Heart right ventricle (tissue), 16 donors: ENCODE measurements around the gene HPS1. TPM values are rescaled to one million over a fixed set of nuclear protein-coding genes. Genes with fewer than 3 reads are reported as not detected.

Experiments
- ATAC-seq, 8 donors: fragments of 200-7000 bp; cut with Tn5 transposase; one replicate each; pipeline ENCODE4 v1.9.1; 2020; ENCODE audit warnings: mild to moderate bottlenecking in 8 of 8, moderate library complexity in 8 of 8, moderate number of reproducible peaks in 1 of 8
- DNase-seq, 2 donors: peaks; one replicate each; pipeline ENCODE4 v3.0.0-alpha.2; 2020
- H3K27ac ChIP-seq, 10 donors: fragments of 200-600 bp; sonication (generic) in 2 of 10; one replicate each; pipeline versions ENCODE4 v1.5.0 to v1.8.0; 2020 to 2022; ENCODE audit warnings: mild to moderate bottlenecking in 3 of 10
- H3K27me3 ChIP-seq, 7 donors: fragments of 200-600 bp; one replicate each; pipeline ENCODE4 v1.8.0; 2021 to 2022; ENCODE audit warnings: mild to moderate bottlenecking in 2 of 7
- H3K36me3 ChIP-seq, 9 donors: fragments of 200-600 bp; sonication (generic) in 1 of 9; one replicate each; pipeline versions ENCODE4 v1.5.0 to v1.8.0; 2020 to 2022; ENCODE audit warnings: mild to moderate bottlenecking in 2 of 9
- H3K4me1 ChIP-seq, 9 donors: fragments of 200-600 bp; sonication (generic) in 1 of 9; one replicate each; pipeline versions ENCODE4 v1.5.0 to v1.8.0; 2020 to 2022; ENCODE audit warnings: mild to moderate bottlenecking in 4 of 9
- H3K4me3 ChIP-seq, 10 donors: fragments of 200-600 bp; sonication (generic) in 2 of 10; one replicate each; pipeline versions ENCODE4 v1.5.0 to v1.8.0; 2020 to 2022; ENCODE audit warnings: mild to moderate bottlenecking in 7 of 10, moderate library complexity in 2 of 10
- H3K9me3 ChIP-seq, 11 donors: fragments of 200-600 bp in 10 of 11; sonication (generic) in 2 of 11; one replicate each; pipeline versions ENCODE4 v1.5.0 to v1.8.0; 2013 to 2022; ENCODE audit warnings: mild to moderate bottlenecking in 2 of 11, control low read depth in 1 of 11, moderate library complexity in 1 of 11
- CTCF ChIP-seq, 9 donors: fragments of 200-600 bp; sonication (generic) in 2 of 9; IDR thresholded peaks; one replicate each; pipeline versions ENCODE4 v1.5.0 to v1.8.0; 2021 to 2022; ENCODE audit warnings: antibody characterized with exemption in 9 of 9, mild to moderate bottlenecking in 5 of 9, moderate library complexity in 1 of 9
- WGBS, 2 donors: extraction: QIAGEN DNeasy Blood & Tissue Kit; methylation state at CpG; one replicate each; pipeline ENCODE4 v1.1.7; 2013; ENCODE audit warnings: inconsistent platforms in 1 of 2; 5-methylcytosine and 5-hydroxymethylcytosine counted together
- intact Hi-C, 10 donors: fragments of 100-400 bp; cut with DNase I; formaldehyde crosslinking; loops; one replicate each; pipeline versions ENCODE4 v1.11.1 to v1.14.2; 2022
- polyA plus RNA-seq, 2 donors: library from polyadenylated mRNA; stranded (reverse); fragments of 200-250 nt; gene quantifications; one replicate each; pipeline ENCODE4 v1.2.3, GENCODE V29; 2013
- total RNA-seq, 10 donors: library from RNA; stranded (reverse); fragmentation: NEBNext Ultra II Directional in 3 of 10; extraction: Animal tissue kit (Norgen Biotek cat#: 25700) in 3 of 10; gene quantifications; one replicate each; pipeline versions ENCODE4 v1.2.1 to v1.2.4, GENCODE V29; 2021 to 2023
- donor health status: Arrhythmogenic right ventricular cardiomyopathy.
- donor health status: ischemic (EF 13 %, LVEDD 7.1; RV severe dilation, severe dysfunction).
- donor health status: healthy with polysubstance abuse.
- donor health status: DM: no; HTN: yes; CAD: no.
- donor health status: DM: no; HTN: no; CAD: no.
- donor health status: ischemic (EF 25% LVEDD 6.9; RV normal size, moderate dysfunction).
- donor health status: ischemic (EF 25% LVEDD 5.7; RV mildly dilated, moderate dysfunction).
- donor health status: healthy.
- donor health status: DM: yes; HTN: yes; CAD: no.
- donor health status: Ischemic cardiomyopathy.
- donor health status: ischemic (EF 35%, LVEDD 5.7; RV mildly dilated, moderate dysfunction).
- donor health status: nonischemic (EF 11% LVEDD 7.7; RV severe dilation, severe dysfunction).
- donor health status: DM: yes; HTN: yes; CAD: no.
- donor health status: PGD.
- donor health status: ischemic (EF 29% LVEDD 5.4; RV normal size, mild dysfunction).
- donor health status: nonischemic (EF 23%, LVEDD 6.1; RV moderate dilation, normal function).

HPS1 gene
- total and polyA plus RNA-seq, 12 donors, result 21.2 to 54.3 (median 33.4) TPM

DNA sequence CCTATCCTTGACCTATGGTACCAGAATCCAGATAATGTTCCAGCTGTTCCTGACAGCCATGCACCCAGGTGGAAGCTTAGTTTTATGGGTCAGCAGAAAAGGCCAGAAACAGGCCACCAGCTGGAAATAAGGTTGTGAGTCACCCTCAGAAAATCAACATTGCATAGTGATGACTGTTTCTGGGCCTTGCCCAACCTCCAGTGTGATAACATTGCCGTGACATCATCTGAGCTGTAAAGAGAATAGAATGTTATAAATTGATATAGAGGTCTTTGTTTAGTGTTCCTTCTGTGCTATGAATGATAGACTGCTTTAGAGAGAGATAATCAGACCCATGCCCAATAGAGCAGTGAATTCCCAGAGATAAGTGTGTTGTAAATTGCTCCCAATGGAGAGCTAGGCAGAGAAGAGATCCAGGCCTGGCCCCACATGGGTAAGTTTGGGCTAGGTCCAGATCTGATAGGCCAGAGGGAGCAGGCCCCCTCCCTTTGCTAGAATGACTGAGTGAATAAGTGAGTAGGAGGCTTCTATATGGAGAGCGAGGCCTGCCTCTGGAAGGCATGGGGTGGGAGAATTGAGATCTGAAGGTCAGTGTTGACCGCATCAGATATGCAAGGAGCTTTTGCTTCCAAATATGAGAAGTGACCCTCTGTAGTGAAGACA lies 14.2 kb upstream of the HPS1 start:
- intact Hi-C loops, result loop anchor here in 4 of 10 donors (10.0 kb wide), 3 partner anchors 204 to 974 kb away; partner anchors contain the start of gene GOT1 (in 1 of the 4)
- Histone ChIP-seq H3K36me3 (no peaks in the 10 kb centered on the region), H3K4me1 (peaks cover 0 to 31% (median 13%) of the 10 kb centered on the region in 9 donors), H3K4me3 (no peak overlapping the region), H3K27ac (peak overlapping the region in 9 of 10 donors; percentile 52 to 82 (median 72)), H3K9me3 (no peaks in the 10 kb centered on the region), H3K27me3 (peaks cover 0 to 15% (median 5%) of the 10 kb centered on the region in 7 donors)
- DNase-seq (peak in 1 of 2 donors; percentile 55), ATAC-seq (peak; percentile 72 to 96 (median 92))
- TF ChIP-seq CTCF (IDR thresholded peaks at IDR 0.05), result no peak
- 48 to 49% methylated on average over 3 of the region's 3 CpGs for WGBS, 2 donors

DNA sequence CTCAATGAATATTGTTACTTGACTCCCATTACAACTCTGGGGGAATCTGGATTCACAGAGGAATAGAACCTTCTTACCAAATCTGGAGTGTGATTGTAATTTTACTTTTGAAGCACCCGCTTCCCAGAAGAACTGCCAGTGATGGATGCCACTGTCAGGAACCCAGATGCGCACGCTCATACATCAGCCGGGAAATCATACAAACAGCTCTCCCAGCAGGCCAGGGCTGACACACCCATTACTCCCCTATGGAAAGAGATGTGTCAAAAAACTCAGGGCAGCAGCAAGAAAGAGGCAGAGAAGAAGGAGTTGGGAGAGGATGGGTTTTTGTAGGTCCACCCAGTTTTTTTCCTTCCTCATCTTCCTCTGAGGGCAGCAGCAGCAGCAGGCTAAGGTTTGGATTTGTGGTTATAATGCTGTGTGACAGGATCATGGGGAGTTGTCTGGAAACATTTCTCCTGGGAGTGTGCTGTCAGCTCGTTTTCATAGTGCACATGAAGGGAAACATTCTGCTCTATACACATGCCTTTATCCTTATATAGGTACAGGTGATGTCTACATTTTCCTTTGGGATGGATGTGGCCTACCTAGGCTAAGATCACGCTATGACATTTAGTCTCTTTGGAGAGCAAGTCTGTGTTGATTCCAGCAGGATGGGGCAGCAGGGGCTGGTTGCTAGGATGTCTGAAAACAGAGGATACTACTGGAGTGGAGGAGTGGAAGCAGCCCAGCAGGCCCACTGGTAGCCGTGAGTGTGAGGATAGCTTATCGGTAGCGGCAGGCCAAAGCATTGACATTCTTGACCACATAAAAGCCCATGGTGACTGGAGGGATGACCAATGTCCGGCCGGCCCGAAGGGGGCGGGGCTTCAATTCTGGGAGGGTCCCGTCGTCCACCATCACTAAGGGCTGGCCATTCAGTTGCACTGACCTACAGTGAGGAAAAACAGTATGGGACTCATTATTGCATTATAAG lies 12.4 kb upstream of the HPS1 start:
- DNase-seq (no peak), ATAC-seq (no peak)
- Histone ChIP-seq H3K27ac (peak overlapping the region in 2 of 10 donors; percentile 81), H3K4me1 (peaks cover 0 to 23% (median 13%) of the 10 kb centered on the region in 9 donors), H3K4me3 (no peak overlapping the region), H3K27me3 (peaks cover 0 to 15% (median 5%) of the 10 kb centered on the region in 7 donors), H3K36me3 (no peaks in the 10 kb centered on the region), H3K9me3 (no peaks in the 10 kb centered on the region)
- intact Hi-C loops, result no loop called here
- WGBS, 2 donors, result 83 to 85% methylated on average over 15 of the region's 15 CpGs
- no peak for TF ChIP-seq CTCF (IDR thresholded peaks at IDR 0.05)

- Histone ChIP-seq H3K27me3 (peaks cover 0 to 17% (median 5%) of the 10 kb centered on the region in 7 donors), H3K36me3 (no peaks in the 10 kb centered on the region), H3K27ac (no peak overlapping the region), H3K4me3 (no peak overlapping the region), H3K9me3 (no peaks in the 10 kb centered on the region), H3K4me1 (peaks cover 0 to 23% (median 13%) of the 10 kb centered on the region in 9 donors)
- WGBS, 2 donors, result 25 to 46% methylated on average over 7 to 8 of the region's 8 CpGs
- no peak for DNase-seq
- no peak for TF ChIP-seq CTCF (IDR thresholded peaks at IDR 0.05)
- ATAC-seq, result no peak
- intact Hi-C loops, result no loop called here
Observed at GRCh38 chr10:98457721-98458120, 11.0 kb upstream of the HPS1 start.
